Astrocyte (in vitro differentiated cells and primary cell): ENCODE data around the gene BECN2. TPM values are rescaled to one million over a fixed set of nuclear protein-coding genes. Genes with fewer than 3 reads are reported as not detected.

Experiments
- DNase-seq: peaks from one replicate; pipeline ENCODE4 v3.0.0-alpha.2; 2010; ENCODE audit warnings: low read depth
- FAIRE-seq: peaks from 2 replicates; lab custom pipeline; 2011; peaks lifted over from hg19 to GRCh38; lab: Jason Lieb, UNC
- H2AFZ ChIP-seq: 2 replicates; pipeline ENCODE4 v1.6.0; 2012; ENCODE audit warnings: low read depth, low read length, inconsistent platforms
- H3K27ac ChIP-seq: 2 replicates; pipeline ENCODE4 v1.5.1; 2011; ENCODE audit warnings: low read depth, low read length, inconsistent platforms
- H3K27me3 ChIP-seq: 2 replicates; pipeline ENCODE4 v1.6.0; 2011; ENCODE audit warnings: low read length, inconsistent platforms; ENCODE audit not compliant: insufficient read depth
- H3K36me3 ChIP-seq: 2 replicates; pipeline ENCODE4 v1.5.1; 2011; ENCODE audit warnings: low read length, inconsistent platforms; ENCODE audit not compliant: insufficient read depth
- H3K4me1 ChIP-seq: 2 replicates; pipeline ENCODE4 v1.5.1; 2011; ENCODE audit warnings: low read length, inconsistent platforms; ENCODE audit not compliant: insufficient read depth
- H3K4me2 ChIP-seq: 2 replicates; pipeline ENCODE4 v1.6.0; 2012; ENCODE audit warnings: low read length, inconsistent platforms
- H3K4me3 ChIP-seq: 2 replicates; pipeline ENCODE4 v1.5.1; 2011; ENCODE audit warnings: low read depth, mild to moderate bottlenecking, low read length, inconsistent platforms; ENCODE audit not compliant: insufficient read depth
- H3K79me2 ChIP-seq: 2 replicates; pipeline ENCODE4 v1.6.0; 2012; ENCODE audit warnings: mild to moderate bottlenecking, low read length, inconsistent platforms; ENCODE audit not compliant: insufficient read depth
- H3K9ac ChIP-seq: 2 replicates; pipeline ENCODE4 v1.6.0; 2012; ENCODE audit warnings: mild to moderate bottlenecking, low read length, inconsistent platforms
- H3K9me3 ChIP-seq: 2 replicates; pipeline ENCODE4 v1.5.1; 2012; ENCODE audit warnings: low read depth, mild to moderate bottlenecking, low read length, inconsistent platforms; ENCODE audit not compliant: insufficient read depth
- H4K20me1 ChIP-seq: 2 replicates; pipeline ENCODE4 v1.6.0; 2012; ENCODE audit warnings: low read length, inconsistent platforms; ENCODE audit not compliant: insufficient read depth
- H3K27ac Mint-ChIP-seq: one replicate; pipeline ENCODE4 v1.8.0; 2021; ENCODE audit warnings: mild to moderate bottlenecking, mixed read lengths; ENCODE audit not compliant: unreplicated experiment
- H3K27me3 Mint-ChIP-seq: one replicate; pipeline ENCODE4 v1.8.0; 2021; ENCODE audit warnings: low read depth, mixed read lengths; ENCODE audit not compliant: unreplicated experiment
- H3K36me3 Mint-ChIP-seq: one replicate; pipeline ENCODE4 v1.8.0; 2021; ENCODE audit warnings: low read depth, mixed read lengths; ENCODE audit not compliant: unreplicated experiment
- H3K4me1 Mint-ChIP-seq: one replicate; pipeline ENCODE4 v1.8.0; 2021; ENCODE audit warnings: low read depth, mixed read lengths; ENCODE audit not compliant: unreplicated experiment
- H3K4me3 Mint-ChIP-seq: one replicate; pipeline ENCODE4 v1.8.0; 2021; ENCODE audit warnings: mild to moderate bottlenecking, moderate library complexity, mixed read lengths; ENCODE audit not compliant: unreplicated experiment
- H3K9me3 Mint-ChIP-seq: one replicate; pipeline ENCODE4 v1.8.0; 2021; ENCODE audit warnings: mild to moderate bottlenecking, mixed read lengths; ENCODE audit not compliant: unreplicated experiment
- EZH2 ChIP-seq: IDR thresholded peaks from 2 replicates; pipeline ENCODE4 v1.6.1; 2012; ENCODE audit warnings: mild to moderate bottlenecking, low read length, inconsistent platforms; ENCODE audit not compliant: insufficient read depth
- total RNA-seq: library from RNA; stranded (reverse); gene quantifications from 2 replicates; pipeline ENCODE4 v1.2.1, GENCODE V29; 2021
- TF ChIP-seq, protein P1 (sequence below): IDR thresholded peaks from 2 replicates; pipeline ENCODE4 v1.5.1; 2011; ENCODE audit warnings: low read depth, mild to moderate bottlenecking, inconsistent platforms, low read length, moderate library complexity; ENCODE audit not compliant: insufficient read depth

BECN2 gene
- total RNA-seq, 1 donor from 2014 or later: not detected

DNA sequence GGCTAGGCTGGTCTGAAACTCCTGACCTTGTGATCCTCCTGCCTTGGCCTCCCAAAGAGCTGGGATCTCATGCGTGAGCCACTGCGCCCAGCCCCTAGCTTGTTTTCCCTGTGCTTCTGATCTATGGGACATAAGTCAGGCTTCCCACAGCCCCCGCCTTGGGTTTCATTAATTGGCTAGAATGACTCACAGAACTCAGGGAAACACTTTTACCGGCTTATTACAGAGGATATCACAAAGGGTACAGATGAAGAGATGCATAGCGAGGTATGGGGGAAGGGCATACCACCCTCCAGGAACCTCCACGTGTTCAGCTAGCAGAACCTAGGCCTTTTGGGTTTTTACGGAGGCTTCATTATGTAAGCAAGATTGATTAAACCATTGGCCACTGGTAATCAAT, 42.9 kb downstream of the BECN2 start:
- no peaks in the 10 kb centered on the region for H3K9me3 ChIP-seq
- no peak overlapping the region for H3K27ac Mint-ChIP-seq
- DNase-seq (no peak), FAIRE-seq (no peak)
- H3K36me3 Mint-ChIP-seq: no peaks in the 10 kb centered on the region
- no peaks in the 10 kb centered on the region for H3K79me2 ChIP-seq
- H3K27me3 ChIP-seq: no peaks in the 10 kb centered on the region
- TF ChIP-seq, protein P1, sequence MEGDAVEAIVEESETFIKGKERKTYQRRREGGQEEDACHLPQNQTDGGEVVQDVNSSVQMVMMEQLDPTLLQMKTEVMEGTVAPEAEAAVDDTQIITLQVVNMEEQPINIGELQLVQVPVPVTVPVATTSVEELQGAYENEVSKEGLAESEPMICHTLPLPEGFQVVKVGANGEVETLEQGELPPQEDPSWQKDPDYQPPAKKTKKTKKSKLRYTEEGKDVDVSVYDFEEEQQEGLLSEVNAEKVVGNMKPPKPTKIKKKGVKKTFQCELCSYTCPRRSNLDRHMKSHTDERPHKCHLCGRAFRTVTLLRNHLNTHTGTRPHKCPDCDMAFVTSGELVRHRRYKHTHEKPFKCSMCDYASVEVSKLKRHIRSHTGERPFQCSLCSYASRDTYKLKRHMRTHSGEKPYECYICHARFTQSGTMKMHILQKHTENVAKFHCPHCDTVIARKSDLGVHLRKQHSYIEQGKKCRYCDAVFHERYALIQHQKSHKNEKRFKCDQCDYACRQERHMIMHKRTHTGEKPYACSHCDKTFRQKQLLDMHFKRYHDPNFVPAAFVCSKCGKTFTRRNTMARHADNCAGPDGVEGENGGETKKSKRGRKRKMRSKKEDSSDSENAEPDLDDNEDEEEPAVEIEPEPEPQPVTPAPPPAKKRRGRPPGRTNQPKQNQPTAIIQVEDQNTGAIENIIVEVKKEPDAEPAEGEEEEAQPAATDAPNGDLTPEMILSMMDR: no peak
- no peak for TF ChIP-seq EZH2
- no peak overlapping the region for H3K4me2 ChIP-seq
- H3K27ac ChIP-seq: no peak overlapping the region
- no peak overlapping the region for H2AFZ ChIP-seq
- H4K20me1 ChIP-seq: no peaks in the 10 kb centered on the region
- peaks cover 5% of the 10 kb centered on the region for H3K4me1 Mint-ChIP-seq
- H3K9ac ChIP-seq: no peak overlapping the region
- H3K9me3 Mint-ChIP-seq: peaks cover 2% of the 10 kb centered on the region
- no peaks in the 10 kb centered on the region for H3K36me3 ChIP-seq
- peaks cover 3% of the 10 kb centered on the region for H3K4me1 ChIP-seq
- no peaks in the 10 kb centered on the region for H3K27me3 Mint-ChIP-seq
- no peak overlapping the region for H3K4me3 ChIP-seq
- no peak overlapping the region for H3K4me3 Mint-ChIP-seq

DNA sequence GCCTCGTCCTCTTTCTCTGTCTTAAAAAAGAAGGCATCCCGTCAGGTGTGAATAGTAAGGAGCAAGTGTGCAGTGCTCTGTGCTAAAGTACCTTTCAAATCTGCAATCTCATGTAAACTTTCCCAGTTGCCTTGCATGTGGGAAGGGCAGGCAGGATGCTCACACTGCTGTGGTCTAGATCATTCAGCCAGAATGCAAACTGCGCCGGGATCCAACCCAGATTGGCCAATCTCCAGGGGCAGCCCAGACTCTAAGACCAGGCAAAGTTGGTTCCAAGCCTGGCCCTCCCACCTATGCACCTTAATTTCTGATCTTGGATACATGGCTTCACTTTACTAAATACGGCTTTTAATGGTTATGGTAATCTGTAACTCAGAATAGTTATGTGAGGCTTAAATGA, 44.5 kb downstream of the BECN2 start:
- H3K27ac ChIP-seq: no peak overlapping the region
- Mint-ChIP-seq H3K27me3 (no peaks in the 10 kb centered on the region), H3K4me3 (no peak overlapping the region), H3K27ac (no peak overlapping the region), H3K4me1 (peaks cover 10% of the 10 kb centered on the region), H3K9me3 (peaks cover 2% of the 10 kb centered on the region), H3K36me3 (no peaks in the 10 kb centered on the region)
- no peaks in the 10 kb centered on the region for H3K36me3 ChIP-seq
- no peak overlapping the region for H3K4me2 ChIP-seq
- FAIRE-seq (no peak), DNase-seq (peak; percentile 26)
- H3K4me1 ChIP-seq: peaks cover 3% of the 10 kb centered on the region
- TF ChIP-seq EZH2: no peak
- TF ChIP-seq, protein P1: no peak
- H4K20me1 ChIP-seq: no peaks in the 10 kb centered on the region
- no peaks in the 10 kb centered on the region for H3K9me3 ChIP-seq
- no peak overlapping the region for H2AFZ ChIP-seq
- H3K27me3 ChIP-seq: no peaks in the 10 kb centered on the region
- H3K4me3 ChIP-seq: no peak overlapping the region
- no peak overlapping the region for H3K9ac ChIP-seq
- H3K79me2 ChIP-seq: no peaks in the 10 kb centered on the region

DNA sequence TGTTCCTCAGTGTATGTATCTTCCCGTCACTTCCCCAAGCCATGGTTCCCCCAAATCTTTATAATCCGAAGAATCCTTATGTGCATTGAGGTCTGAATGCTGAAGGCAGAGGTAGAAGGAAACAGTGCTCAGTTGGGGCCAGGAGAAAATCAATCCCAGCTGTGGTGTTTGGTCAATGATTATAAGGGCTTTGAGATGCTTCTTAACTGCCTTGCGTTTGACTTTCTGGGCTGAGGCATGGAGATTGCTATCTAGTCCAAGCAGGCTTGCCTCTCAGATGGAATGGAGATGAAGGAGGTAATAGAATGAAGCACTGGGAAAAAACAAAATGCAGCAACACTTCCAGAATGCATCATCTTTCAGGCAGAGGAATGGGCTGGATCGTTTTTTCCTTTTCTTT, 44.9 kb downstream of the BECN2 start:
- H3K36me3 Mint-ChIP-seq: no peaks in the 10 kb centered on the region

More for the DNA sequence above, 44.9 kb downstream of the BECN2 start:
- FAIRE-seq (no peak), DNase-seq (no peak)
- peaks cover 2% of the 10 kb centered on the region for H3K9me3 Mint-ChIP-seq
- no peak overlapping the region for H3K4me3 ChIP-seq
- H3K9me3 ChIP-seq: no peaks in the 10 kb centered on the region
- H2AFZ ChIP-seq: no peak overlapping the region
- H3K4me1 ChIP-seq: peaks cover 3% of the 10 kb centered on the region
- H4K20me1 ChIP-seq: no peaks in the 10 kb centered on the region
- H3K27ac ChIP-seq: no peak overlapping the region
- peaks cover 10% of the 10 kb centered on the region for H3K4me1 Mint-ChIP-seq
- H3K27ac Mint-ChIP-seq: no peak overlapping the region
- H3K27me3 ChIP-seq: no peaks in the 10 kb centered on the region
- no peak overlapping the region for H3K4me2 ChIP-seq
- TF ChIP-seq EZH2: no peak
- TF ChIP-seq, protein P1: no peak
- H3K36me3 ChIP-seq: no peaks in the 10 kb centered on the region
- H3K4me3 Mint-ChIP-seq: no peak overlapping the region
- no peaks in the 10 kb centered on the region for H3K79me2 ChIP-seq
- H3K27me3 Mint-ChIP-seq: no peaks in the 10 kb centered on the region
- H3K9ac ChIP-seq: no peak overlapping the region
